ENCODE data around the gene SEMA5A.
A peak's percentile ranks its signal among the peaks of the same experiment; 100 is the strongest.
"Not testable (repeated sequence)": the region's sequence is repeated elsewhere in the genome, so short reads cannot be mapped to it uniquely, and the experiment has no call there.

The SEMA5A gene

GRCh38 chr5:9361835-9362234, 184.0 kb downstream of the SEMA5A start:
- peak; percentile 41 for DNase-seq (ENCODE audit: low read depth)

GRCh38 chr5:9358961-9359685, 186.8 kb downstream of the SEMA5A start:
- DNase-seq (ENCODE audit: low read depth), result no peak

- DNase-seq (ENCODE audit: low read depth), result no peak
Measured at GRCh38 chr5:9356351-9356825, 189.5 kb downstream of the SEMA5A start.

GRCh38 chr5:9354336-9355081, 191.4 kb downstream of the SEMA5A start:
- no peak for DNase-seq (ENCODE audit: low read depth)

- not testable (repeated sequence) for DNase-seq (ENCODE audit: low read depth)
Measured at GRCh38 chr5:9353048-9353447, 192.8 kb downstream of the SEMA5A start.

GRCh38 chr5:9351546-9351945, 194.3 kb downstream of the SEMA5A start:
- no peak for DNase-seq (ENCODE audit: low read depth)

GRCh38 chr5:9350301-9350797, 195.5 kb downstream of the SEMA5A start:
- DNase-seq (ENCODE audit: low read depth), result peak; percentile 64

GRCh38 chr5:9348401-9348996, 197.4 kb downstream of the SEMA5A start:
- peak; percentile 79 for DNase-seq (ENCODE audit: low read depth)

GRCh38 chr5:9347541-9348295, 198.2 kb downstream of the SEMA5A start:
- no peak for DNase-seq (ENCODE audit: low read depth)

GRCh38 chr5:9347032-9347431, 198.8 kb downstream of the SEMA5A start:
- no peak for DNase-seq (ENCODE audit: low read depth)

- DNase-seq (ENCODE audit: low read depth), result no peak
Measured at GRCh38 chr5:9344751-9345240, 201.1 kb downstream of the SEMA5A start.

GRCh38 chr5:9343146-9343850, 202.6 kb downstream of the SEMA5A start:
- no peak for DNase-seq (ENCODE audit: low read depth)

GRCh38 chr5:9342161-9342787, 203.6 kb downstream of the SEMA5A start:
- no peak for DNase-seq (ENCODE audit: low read depth)

GRCh38 chr5:9340085-9340484, 205.8 kb downstream of the SEMA5A start:
- no peak for DNase-seq (ENCODE audit: low read depth)

- no peak for DNase-seq (ENCODE audit: low read depth)
Measured at GRCh38 chr5:9339206-9339818, 206.6 kb downstream of the SEMA5A start.

GRCh38 chr5:9338796-9339195, 207.1 kb downstream of the SEMA5A start:
- DNase-seq (ENCODE audit: low read depth), result no peak

- peak; percentile 63 for DNase-seq (ENCODE audit: low read depth)
Measured at GRCh38 chr5:9337928-9338595, 207.8 kb downstream of the SEMA5A start.

- DNase-seq (ENCODE audit: low read depth), result no peak
Measured at GRCh38 chr5:9335754-9336495, 209.9 kb downstream of the SEMA5A start.

- peak; percentile 28 for DNase-seq (ENCODE audit: low read depth)
Measured at GRCh38 chr5:9335269-9335668, 210.6 kb downstream of the SEMA5A start.
